Left lung (tissue), 14 donors: ENCODE results near the gene ZNF502. TPM values are rescaled to one million over a fixed set of nuclear protein-coding genes. Genes with fewer than 3 reads are reported as not detected.
"Not testable (repeated sequence)": the region's sequence is repeated elsewhere in the genome, so short reads cannot be mapped to it uniquely, and the experiment has no call there.

Experiments
- ATAC-seq: fragments of 200-7000 bp; cut with Tn5 transposase; one replicate; pipeline ENCODE4 v1.9.1; 2020; ENCODE audit warnings: moderate library complexity
- DNase-seq, 4 donors: peaks; one replicate each; pipeline ENCODE4 v3.0.0-alpha.2; 2013 to 2020
- H3K27ac ChIP-seq, 2 donors: fragments of 200-600 bp; sonication (generic) in 1 of 2; one replicate each; pipeline versions ENCODE4 v1.5.0 to v1.8.0; 2020 to 2021
- H3K27me3 ChIP-seq, 2 donors: fragments of 200-600 bp; sonication (generic) in 1 of 2; one replicate each; pipeline versions ENCODE4 v1.5.0 to v1.8.0; 2020 to 2021
- H3K36me3 ChIP-seq, 2 donors: fragments of 200-600 bp; sonication (generic) in 1 of 2; one replicate each; pipeline versions ENCODE4 v1.5.0 to v1.8.0; 2020 to 2021
- H3K4me1 ChIP-seq, 2 donors: fragments of 200-600 bp; one replicate each; pipeline ENCODE4 v1.8.0; 2021
- H3K4me3 ChIP-seq, 2 donors: fragments of 200-600 bp; sonication (generic) in 1 of 2; one replicate each; pipeline versions ENCODE4 v1.5.0 to v1.8.0; 2020 to 2021; ENCODE audit warnings: mild to moderate bottlenecking in 1 of 2
- H3K9me3 ChIP-seq, 2 donors: fragments of 200-600 bp; sonication (generic) in 1 of 2; one replicate each; pipeline versions ENCODE4 v1.5.0 to v1.8.0; 2020 to 2021
- CTCF ChIP-seq, 2 donors: fragments of 200-600 bp; sonication (generic) in 1 of 2; IDR thresholded peaks; one replicate each; pipeline versions ENCODE4 v1.5.0 to v1.8.0; 2021; ENCODE audit warnings: antibody characterized with exemption in 2 of 2
- intact Hi-C, 2 donors: fragments of 100-400 bp; cut with DNase I; formaldehyde crosslinking; loops; one replicate each; pipeline versions ENCODE4 v1.11.2 to v1.14.2; 2022
- long read RNA-seq, 12 donors: library from polyadenylated mRNA in 2 of 12; unstranded in 2 of 12; transcript quantifications; one replicate each; pipeline ENCODE4 v2.0.0 and lab custom pipeline, GENCODE V29; 2019 to 2026
- polyA plus RNA-seq, 6 donors: library from polyadenylated mRNA; unstranded; fragments of 120-200 nt; gene quantifications; one replicate each; pipeline ENCODE4 v1.2.1, GENCODE V29; 2013; ENCODE audit not compliant: insufficient read length in 6 of 6
- total RNA-seq, 2 donors: library from RNA; stranded (reverse); fragmentation: NEBNext Ultra II Directional; extraction: Animal tissue kit (Norgen Biotek cat#: 25700); gene quantifications; one replicate each; pipeline ENCODE4 v1.2.1, GENCODE V29; 2021
- donor health status: DM: no; HTN: yes; CAD: no.
- donor health status: DM: no; HTN: no; CAD: no.

Gene ZNF502
- total RNA-seq, result 1 to 10 TPM; 3.6 to 3.9 TPM
- polyA plus RNA-seq, result 10 to 100 TPM; 11.8 to 13.6 (median 12.5) TPM
- long read RNA-seq, donor 1, transcript ZNF502-203 (3 exons, 2,314 nt), result major isoform, 5 of 5 reads
- long read RNA-seq, donor 1, partial matches to known transcripts, result 0 of 5 reads
- long read RNA-seq, donor 1, other reads (novel, unspliced or antisense), result 0 of 5 reads
- long read RNA-seq, donor 2, partial matches to known transcripts, result 0 of 2 reads
- long read RNA-seq, donor 2, other reads (novel, unspliced or antisense), result 0 of 2 reads
- long read RNA-seq, donor 3, partial matches to known transcripts, result 0 of 2 reads
- long read RNA-seq, donor 3, other reads (novel, unspliced or antisense), result 0 of 2 reads
- long read RNA-seq, donor 4, partial matches to known transcripts, result 0 of 3 reads
- long read RNA-seq, donor 4, other reads (novel, unspliced or antisense), result 0 of 3 reads
- long read RNA-seq, donor 5, partial matches to known transcripts, result 0 of 4 reads
- long read RNA-seq, donor 5, other reads (novel, unspliced or antisense), result 0 of 4 reads
- long read RNA-seq, donor 6, partial matches to known transcripts, result 0 of 2 reads
- long read RNA-seq, donor 6, other reads (novel, unspliced or antisense), result 0 of 2 reads
- long read RNA-seq, donor 7, partial matches to known transcripts, result 0 of 1 reads
- long read RNA-seq, donor 7, other reads (novel, unspliced or antisense), result 0 of 1 reads
- long read RNA-seq, donor 8, partial matches to known transcripts, result 0 of 2 reads
- long read RNA-seq, donor 8, other reads (novel, unspliced or antisense), result 0 of 2 reads
- long read RNA-seq, donor 9, result 0 reads
- long read RNA-seq, donor 10, partial matches to known transcripts, result 0 of 4 reads
- long read RNA-seq, donor 10, other reads (novel, unspliced or antisense), result 2 of 4 reads
- long read RNA-seq, donor 11, partial matches to known transcripts, result 0 of 4 reads
- long read RNA-seq, donor 11, other reads (novel, unspliced or antisense), result 0 of 4 reads
- long read RNA-seq, donor 12, partial matches to known transcripts, result 0 of 4 reads
- long read RNA-seq, donor 12, other reads (novel, unspliced or antisense), result 0 of 4 reads

DNA sequence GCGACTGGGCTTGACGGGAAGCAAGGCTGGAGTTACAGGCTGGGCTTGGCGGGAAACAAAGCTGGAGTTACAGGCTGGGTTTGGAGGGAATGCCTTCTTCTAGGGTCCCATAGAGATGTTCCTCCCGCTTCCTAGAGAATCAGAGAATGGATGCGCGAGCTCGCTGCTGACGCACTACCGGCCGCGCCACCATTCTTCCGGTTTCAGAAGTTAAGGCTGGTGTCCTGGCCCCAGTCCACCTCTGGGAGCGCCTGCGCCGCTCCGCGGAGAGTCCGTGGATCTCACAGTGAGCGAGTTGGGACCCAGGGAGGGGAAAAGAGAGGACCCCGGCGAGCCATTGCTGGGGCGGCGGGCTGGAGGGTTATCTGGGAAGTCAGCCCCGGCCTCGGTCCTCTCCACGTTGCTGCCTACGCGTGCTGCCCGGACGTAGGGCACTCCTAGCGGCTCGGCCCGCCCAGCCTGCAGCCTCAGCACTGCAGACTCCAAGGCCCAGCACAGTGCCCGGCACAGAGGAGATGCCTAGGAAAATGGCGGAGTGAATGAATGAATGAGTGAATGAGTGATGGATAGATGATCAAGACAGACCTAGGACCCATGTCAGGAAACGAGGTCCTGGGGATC, at the start of gene ZNF502:
TSS of gene ZNF502 (plus strand) at position 206 of the 621 bp plus-strand sequence. CDS start 7,602 bp downstream, outside the sequence.
- Histone ChIP-seq H3K27me3 (peaks cover 0 to 9% of the 10 kb centered on the region in 2 donors), H3K4me3 (peak within 1 kb of the TSS; percentile 50 to 71), H3K36me3 (peaks cover 0 to 26% of the 10 kb centered on the region in 2 donors), H3K27ac (peak within 1 kb of the TSS; percentile 59 to 65), H3K9me3 (peaks cover 0 to 76% of the 10 kb centered on the region in 2 donors), H3K4me1 (no peaks in the 10 kb centered on the region)
- peak in 1 of 2 donors; percentile 43 for TF ChIP-seq CTCF (IDR thresholded peaks at IDR 0.05)
- DNase-seq (peak; percentile 83 to 94 (median 88)), ATAC-seq (peak; percentile 99)
- intact Hi-C loops, result no loop called here

DNA sequence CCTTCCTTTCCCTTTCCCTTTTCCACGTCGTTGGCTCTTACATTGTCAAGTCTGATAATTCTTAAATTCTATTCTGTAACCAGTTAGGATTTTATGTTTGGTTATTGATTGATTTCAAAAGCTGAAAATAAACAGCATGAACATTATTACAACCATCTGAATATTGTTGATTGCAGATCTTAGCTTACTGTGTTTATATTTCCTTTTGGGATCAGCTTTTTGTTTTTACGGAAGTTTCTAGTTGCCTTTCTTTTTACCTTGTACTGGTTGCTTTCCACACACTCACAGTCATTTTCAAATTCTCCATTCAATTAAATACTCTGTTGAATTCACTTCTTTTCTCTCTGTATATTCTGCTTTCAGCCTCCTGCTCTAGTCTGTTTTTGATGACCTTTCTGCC, 47.3 kb upstream of the ZNF502 start:
- no peak for ATAC-seq

DNA sequence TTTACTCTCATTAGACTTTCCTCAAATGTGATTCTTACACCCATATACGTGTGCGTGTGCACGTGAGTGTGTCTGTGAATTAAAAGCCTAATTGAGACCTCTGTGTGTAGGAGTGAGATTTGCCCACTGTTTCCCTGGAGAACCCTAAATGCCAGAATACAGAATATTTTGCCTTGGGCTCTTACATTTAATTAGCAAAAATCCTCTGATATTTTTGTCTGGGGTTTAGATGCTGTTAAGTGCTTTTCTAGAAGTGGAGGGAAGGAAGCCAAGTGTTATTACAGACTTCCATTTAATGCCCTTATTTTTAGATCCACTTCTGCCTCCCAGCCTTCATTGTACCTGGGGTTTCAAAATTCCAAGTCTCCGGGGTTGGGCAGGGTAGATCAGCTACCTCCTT, 46.1 kb upstream of the ZNF502 start:
- no peaks in the 10 kb centered on the region for H3K27me3 ChIP-seq
- peaks cover 0 to 18% of the 10 kb centered on the region in 2 donors for H3K9me3 ChIP-seq
- DNase-seq (no peak), ATAC-seq (no peak)
- no peak for TF ChIP-seq CTCF (IDR thresholded peaks at IDR 0.05)
- intact Hi-C loops, result no loop called here
- H3K27ac ChIP-seq, result no peak overlapping the region
- H3K4me3 ChIP-seq, result no peak overlapping the region
- peaks cover 0 to 9% of the 10 kb centered on the region in 2 donors for H3K36me3 ChIP-seq
- H3K4me1 ChIP-seq, result no peaks in the 10 kb centered on the region

More for the DNA sequence above, 47.3 kb upstream of the ZNF502 start:
- TF ChIP-seq CTCF (IDR thresholded peaks at IDR 0.05), result no peak
- Histone ChIP-seq H3K27ac (no peak overlapping the region), H3K9me3 (peaks cover 0 to 27% of the 10 kb centered on the region in 2 donors), H3K27me3 (no peaks in the 10 kb centered on the region), H3K4me3 (no peak overlapping the region), H3K36me3 (peaks cover 0 to 20% of the 10 kb centered on the region in 2 donors), H3K4me1 (no peaks in the 10 kb centered on the region)
- no peak for DNase-seq
- intact Hi-C loops, result no loop called here

DNA sequence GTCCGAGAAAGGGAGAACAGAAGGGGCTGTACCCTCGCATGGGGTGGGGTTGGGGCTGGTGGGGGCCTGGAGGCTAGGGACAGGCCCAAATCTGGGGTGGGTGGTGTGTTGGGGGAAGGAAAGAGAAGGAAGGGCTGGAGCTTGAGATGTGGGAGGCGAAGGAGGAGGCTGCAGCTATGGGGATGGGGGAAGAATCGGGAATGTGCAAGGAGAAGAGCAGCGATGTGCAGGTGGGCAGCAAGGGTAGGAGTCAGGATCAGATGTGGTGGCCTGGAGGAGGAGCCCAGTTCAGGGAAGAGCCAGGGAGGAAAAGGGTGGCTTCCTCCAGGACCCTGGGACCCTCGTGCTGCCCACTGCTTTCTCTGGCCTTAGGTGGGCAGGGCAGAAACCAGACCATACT, 42.7 kb upstream of the ZNF502 start:
- ATAC-seq (no peak), DNase-seq (no peak)
- Histone ChIP-seq H3K27me3 (no peaks in the 10 kb centered on the region), H3K4me1 (no peaks in the 10 kb centered on the region), H3K27ac (no peak overlapping the region), H3K4me3 (no peak overlapping the region), H3K36me3 (no peaks in the 10 kb centered on the region), H3K9me3 (peaks cover 0 to 23% of the 10 kb centered on the region in 2 donors)
- no peak for TF ChIP-seq CTCF (IDR thresholded peaks at IDR 0.05)
- intact Hi-C loops, result no loop called here

DNA sequence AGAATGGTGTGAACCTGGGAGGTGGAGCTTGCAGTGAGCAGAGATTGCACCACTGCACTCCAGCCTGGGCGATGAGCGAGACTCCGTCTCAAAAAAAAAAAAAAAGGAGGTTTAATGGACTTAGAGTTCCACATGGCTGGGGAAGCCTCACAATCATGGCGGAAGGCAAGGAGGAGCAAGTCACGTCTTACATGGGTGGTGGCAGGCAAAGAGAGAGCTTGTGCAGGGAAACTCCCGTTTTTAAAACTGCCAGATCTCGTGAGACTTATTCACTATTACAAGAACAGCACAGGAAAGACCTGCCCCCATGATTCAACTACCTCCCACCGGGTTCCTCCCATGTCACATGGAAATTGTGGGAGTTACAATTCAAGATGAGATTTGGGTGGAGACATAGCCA, 39.0 kb upstream of the ZNF502 start:
- ATAC-seq, intact Hi-C loops, H3K27ac ChIP-seq: not testable (repeated sequence)

More for the DNA sequence above, 39.0 kb upstream of the ZNF502 start:
- DNase-seq, H3K4me3 ChIP-seq, H3K27me3 ChIP-seq, H3K36me3 ChIP-seq, H3K4me1 ChIP-seq: not testable (repeated sequence)
- H3K9me3 ChIP-seq, result peaks cover 0 to 19% of the 10 kb centered on the region in 2 donors
